Measurements from ENCODE around the gene NKAPD1. TPM values are rescaled to one million over a fixed set of nuclear protein-coding genes. Genes with fewer than 3 reads are reported as not detected.
A peak's percentile ranks its signal among the peaks of the same experiment; 100 is the strongest.

Gene NKAPD1
- total RNA-seq, 1 experiment from 2014 or later: 19.4 TPM

GRCh38 chr11:112024773-112025678, 49.1 kb upstream of the NKAPD1 start, which contains the start of gene DLAT:
Gene DLAT, plus strand, starts transcription at chr11:112025408. Its CDS starts 65 bp downstream, at chr11:112025473.
- H3K79me2 ChIP-seq (ENCODE audit: insufficient read depth, low read length): peaks cover 33% of the 10 kb centered on the region
- peaks cover 7 to 21% of the 10 kb centered on the region in 2 experiments; a peak in 3 of 4 replicates for H3K36me3 ChIP-seq (ENCODE audit: control insufficient read depth in 1 of 2, insufficient read depth in 2 of 2, low read length in 2 of 2)
- peaks cover 7 to 8% of the 10 kb centered on the region in 2 experiments; a peak in 3 of 4 replicates for H3K4me1 ChIP-seq (ENCODE audit: control insufficient read depth in 1 of 2, insufficient read depth in 2 of 2, low read length in 2 of 2)
- H3K27me3 ChIP-seq (ENCODE audit: insufficient read depth, low read length): no peaks in the 10 kb centered on the region
- BruUV-seq (replicated peaks): no TSS peak
- H3K27ac ChIP-seq (ENCODE audit: low read depth, low read length): peak within 1 kb of the TSS; percentile 98
- H3K9me2 ChIP-seq (ENCODE audit: insufficient read depth): no peaks in the 10 kb centered on the region
- POLR2A ChIA-PET: no interaction called here
- peak within 1 kb of the TSS; percentile 89 for H3K9ac ChIP-seq (ENCODE audit: low read length)
- intact Hi-C loops (cut with micrococcal nuclease): loop anchor here (1.0 kb wide), 1 partner anchor 49 kb away; the partner anchor contains the start of genes NKAPD1 and PIH1D2
- H2AFZ ChIP-seq (ENCODE audit: low read depth, low read length, poor library complexity, severe bottlenecking): peak within 1 kb of the TSS; percentile 93
- RAD21 ChIA-PET (ENCODE audit: low non-redundant PET in 1 of 2, low total read pairs in 2 of 2, uncharacterized antibody in 2 of 2, unreplicated experiment in 2 of 2): no interaction called here
- H3K4me2 ChIP-seq (ENCODE audit: low read length): peak within 1 kb of the TSS; percentile 85
- ATAC-seq (peak; percentile 88), DNase-seq (ENCODE audit: low read depth, low spot score) (peak; percentile 86)
- CTCF ChIA-PET: no interaction called here
- no peaks in the 10 kb centered on the region for H4K20me1 ChIP-seq (ENCODE audit: insufficient read depth)
- peak within 1 kb of the TSS; percentile 82 to 98 for H3K4me3 ChIP-seq (replicated peaks in 1 of 2; ENCODE audit: low read depth in 1 of 2, low read length in 2 of 2)
- TF ChIP-seq POLR2A (IDR thresholded peaks at IDR 0.05; ENCODE audit: borderline replicate concordance, extremely low read depth, insufficient read depth, insufficient read length): peak; percentile 89
- TF ChIP-seq EGR1 (IDR thresholded peaks at IDR 0.05; ENCODE audit: low read depth): no peak
- TF ChIP-seq YY1 (IDR thresholded peaks at IDR 0.05; ENCODE audit: extremely low read depth, insufficient replicate concordance, low read depth, low read length): peak; percentile 28
- TF ChIP-seq POLR2AphosphoS5 (IDR thresholded peaks at IDR 0.05; ENCODE audit: low read depth, low read length): peak; percentile 79
- TF ChIP-seq ZFX (IDR thresholded peaks at IDR 0.05): peak; percentile 90
- TF ChIP-seq SRF (IDR thresholded peaks at IDR 0.05; ENCODE audit: low read depth): no peak
- TF ChIP-seq, protein P1, sequence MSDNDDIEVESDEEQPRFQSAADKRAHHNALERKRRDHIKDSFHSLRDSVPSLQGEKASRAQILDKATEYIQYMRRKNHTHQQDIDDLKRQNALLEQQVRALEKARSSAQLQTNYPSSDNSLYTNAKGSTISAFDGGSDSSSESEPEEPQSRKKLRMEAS (IDR thresholded peaks at IDR 0.05): peak; percentile 95
- TF ChIP-seq TCF7L2 (IDR thresholded peaks at IDR 0.05; ENCODE audit: borderline replicate concordance, extremely low read depth, insufficient read depth, insufficient read length): peak; percentile 41
- TF ChIP-seq EZH2 (IDR thresholded peaks at IDR 0.05): no peak
- TF ChIP-seq CEBPB (IDR thresholded peaks at IDR 0.05; ENCODE audit: low read depth): no peak
- TF ChIP-seq SP1 (IDR thresholded peaks at IDR 0.05; ENCODE audit: low read depth): peak; percentile 51; the same call in 1 of the 2 replicates
- peak; percentile 94 for TF ChIP-seq SIN3A (IDR thresholded peaks at IDR 0.05; ENCODE audit: low read depth)
- H3K9me3 ChIP-seq (ENCODE audit: control insufficient read depth in 1 of 2, insufficient read depth in 1 of 2, low read depth in 1 of 2, low read length in 2 of 2): no peaks in the 10 kb centered on the region
